Tibial nerve (tissue), 4 donors: ENCODE results near the gene ZBTB20.

Experiments
- CTCF ChIP-seq, 5 experiments: fragments of 200-600 bp in 3 of 5; fragments of 450-650 bp in 2 of 5; sonication (generic) in 3 of 5; IDR thresholded peaks; one replicate each; pipeline ENCODE4 v1.5.1; 2016 to 2019; ENCODE audit warnings: antibody characterized with exemption in 5 of 5, mild to moderate bottlenecking in 3 of 5, moderate library complexity in 2 of 5
- EP300 ChIP-seq, 2 donors: sonication (generic); formaldehyde crosslinking; IDR thresholded peaks; one replicate each; pipeline ENCODE4 v1.6.1; 2017; ENCODE audit warnings: antibody characterized with exemption in 2 of 2, mild to moderate bottlenecking in 1 of 2

DNA sequence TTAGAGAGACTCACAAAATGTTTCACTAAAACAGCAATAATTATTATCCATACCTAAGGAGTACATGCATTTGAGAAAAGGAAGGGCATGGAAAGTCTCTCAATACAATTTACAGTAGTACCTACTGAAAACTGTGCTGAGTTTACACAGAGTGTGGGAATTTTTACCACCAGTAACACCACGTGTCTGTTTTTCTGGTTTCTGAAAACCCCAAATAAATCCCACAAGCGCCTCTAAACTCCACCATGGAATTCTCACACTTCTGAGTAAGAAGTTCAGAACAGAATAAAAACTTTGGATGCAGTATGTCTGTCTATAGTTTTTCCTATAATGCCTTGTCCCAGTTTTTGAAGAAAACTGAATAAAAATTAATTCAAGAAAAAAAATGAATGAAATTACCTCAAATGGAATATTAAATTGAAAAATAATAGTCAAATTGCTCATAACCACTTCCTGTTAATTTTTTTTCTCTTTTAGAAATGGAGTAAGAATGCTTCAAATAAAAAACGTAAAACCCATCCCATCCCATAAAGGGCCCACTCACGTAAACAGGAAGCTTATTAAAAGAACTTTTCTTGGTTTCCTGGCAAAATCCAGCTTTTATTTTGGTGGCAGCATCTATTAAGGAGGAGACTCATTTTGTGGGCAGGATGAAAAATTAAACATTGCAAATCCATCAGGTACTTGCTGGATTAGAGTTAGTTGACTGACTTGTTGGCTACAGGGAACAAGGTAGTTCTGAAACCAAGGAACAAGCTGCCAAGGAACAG lies 475.2 kb downstream of the ZBTB20 start:
- no peak for TF ChIP-seq CTCF (IDR thresholded peaks at IDR 0.05)
- no peak for TF ChIP-seq EP300 (IDR thresholded peaks at IDR 0.05)
